Adrenal gland (tissue), 5 donors: ENCODE measurements around the gene TRMT1.

Source experiments
- POLR2A ChIP-seq, 2 donors: fragments of 450-650 bp; IDR thresholded peaks; one replicate each; pipeline ENCODE4 v1.6.1; 2017; ENCODE audit warnings: antibody characterized with exemption in 2 of 2, mild to moderate bottlenecking in 2 of 2, moderate library complexity in 1 of 2
- TF ChIP-seq, protein P1 (sequence below), 6 experiments: fragments of 450-650 bp in 4 of 6; fragments of 200-600 bp in 2 of 6; sonication (generic) in 1 of 6; IDR thresholded peaks; 1 replicate in 5 of 6; 2 replicates in 1 of 6; pipeline versions ENCODE4 v1.5.1 to v1.8.0; 2016 to 2021; ENCODE audit warnings: antibody characterized with exemption in 6 of 6, mild to moderate bottlenecking in 2 of 6, moderate library complexity in 1 of 6
- donor health status: DM: no; HTN: no; CAD: no.

- TF ChIP-seq, protein P1, sequence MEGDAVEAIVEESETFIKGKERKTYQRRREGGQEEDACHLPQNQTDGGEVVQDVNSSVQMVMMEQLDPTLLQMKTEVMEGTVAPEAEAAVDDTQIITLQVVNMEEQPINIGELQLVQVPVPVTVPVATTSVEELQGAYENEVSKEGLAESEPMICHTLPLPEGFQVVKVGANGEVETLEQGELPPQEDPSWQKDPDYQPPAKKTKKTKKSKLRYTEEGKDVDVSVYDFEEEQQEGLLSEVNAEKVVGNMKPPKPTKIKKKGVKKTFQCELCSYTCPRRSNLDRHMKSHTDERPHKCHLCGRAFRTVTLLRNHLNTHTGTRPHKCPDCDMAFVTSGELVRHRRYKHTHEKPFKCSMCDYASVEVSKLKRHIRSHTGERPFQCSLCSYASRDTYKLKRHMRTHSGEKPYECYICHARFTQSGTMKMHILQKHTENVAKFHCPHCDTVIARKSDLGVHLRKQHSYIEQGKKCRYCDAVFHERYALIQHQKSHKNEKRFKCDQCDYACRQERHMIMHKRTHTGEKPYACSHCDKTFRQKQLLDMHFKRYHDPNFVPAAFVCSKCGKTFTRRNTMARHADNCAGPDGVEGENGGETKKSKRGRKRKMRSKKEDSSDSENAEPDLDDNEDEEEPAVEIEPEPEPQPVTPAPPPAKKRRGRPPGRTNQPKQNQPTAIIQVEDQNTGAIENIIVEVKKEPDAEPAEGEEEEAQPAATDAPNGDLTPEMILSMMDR (IDR thresholded peaks at IDR 0.05) = peak; percentile 24 to 60 (median 51)
- TF ChIP-seq POLR2A (IDR thresholded peaks at IDR 0.05) = no peak
Measured at GRCh38 chr19:13104360-13104847, 12.1 kb downstream of the TRMT1 start.
